Tongue (tissue), 2 donors: ENCODE results near the gene CREG1. TPM values are rescaled to one million over a fixed set of nuclear protein-coding genes. Genes with fewer than 3 reads are reported as not detected.

ENCODE experiments used
- DNase-seq: peaks from one replicate; pipeline ENCODE4 v3.0.0-alpha.2; 2015
- total RNA-seq: library from RNA; depleted of rRNA; stranded (reverse); fragments of >200 nt; gene quantifications from one replicate; pipeline ENCODE4 v1.2.3, GENCODE V29; 2014

CREG1 gene
- total RNA-seq, 1 donor from 2014 or later: 47.0 TPM

DNA sequence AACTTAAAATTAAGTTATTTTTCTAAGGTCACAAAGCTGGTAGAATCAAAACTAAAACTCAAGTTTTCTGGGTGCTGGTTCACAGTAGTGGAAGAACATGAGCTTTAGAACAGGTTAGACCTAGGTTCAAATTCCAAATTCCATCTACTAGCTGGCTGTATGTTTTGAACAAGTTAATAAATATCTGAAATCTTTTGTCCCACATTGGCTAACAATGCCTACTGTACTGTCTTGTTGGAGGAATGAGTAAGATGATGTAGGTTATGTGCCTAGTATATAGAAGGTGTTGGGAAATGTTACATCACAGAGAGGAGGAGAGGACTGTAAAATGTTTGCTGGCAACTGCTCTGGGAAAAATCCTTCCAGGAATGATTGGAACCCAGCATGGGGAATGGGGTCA is 21.2 kb downstream of the CREG1 start:
- no peak for DNase-seq

- DNase-seq: peak; percentile 95
Measured at GRCh38 chr1:167529829-167530474, 23.6 kb downstream of the CREG1 start.

GRCh38 chr1:167528057-167528728 is 25.4 kb downstream of the CREG1 start:
- DNase-seq: no peak

DNA sequence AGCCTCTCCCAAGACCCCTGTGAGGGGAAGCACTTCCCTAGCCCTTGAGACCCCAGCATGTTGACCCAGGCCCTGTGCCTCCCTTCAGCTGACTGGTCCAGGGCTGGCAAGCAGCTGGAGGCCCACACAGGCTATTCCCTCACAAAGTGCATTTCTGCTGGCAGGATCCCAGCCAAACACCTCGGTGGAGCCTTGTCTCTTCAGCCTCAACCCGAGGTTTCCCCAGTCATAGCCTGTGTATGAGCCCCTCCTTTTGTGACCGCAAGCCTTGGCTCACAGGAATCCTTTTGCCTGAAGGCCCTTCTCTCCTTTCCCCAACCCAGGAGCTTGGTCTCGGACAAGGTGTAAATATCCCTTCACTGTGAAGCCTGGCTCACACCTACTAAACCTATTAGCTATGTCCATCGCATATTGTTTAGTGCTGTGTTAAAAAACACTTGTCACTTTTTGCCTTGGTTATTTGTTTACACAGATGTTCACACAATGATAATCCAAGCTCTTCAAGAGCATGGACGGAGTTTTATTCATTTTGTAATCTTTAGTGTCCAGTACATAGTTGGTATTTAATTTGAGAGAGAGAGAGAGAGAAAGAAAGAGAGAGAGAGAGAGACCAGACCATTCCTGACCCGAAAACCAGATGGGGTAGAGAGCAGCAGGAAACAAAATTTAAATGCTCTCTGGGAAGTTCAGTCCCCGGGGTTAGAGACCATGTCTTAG is 26.7 kb downstream of the CREG1 start:
- DNase-seq: no peak

DNA sequence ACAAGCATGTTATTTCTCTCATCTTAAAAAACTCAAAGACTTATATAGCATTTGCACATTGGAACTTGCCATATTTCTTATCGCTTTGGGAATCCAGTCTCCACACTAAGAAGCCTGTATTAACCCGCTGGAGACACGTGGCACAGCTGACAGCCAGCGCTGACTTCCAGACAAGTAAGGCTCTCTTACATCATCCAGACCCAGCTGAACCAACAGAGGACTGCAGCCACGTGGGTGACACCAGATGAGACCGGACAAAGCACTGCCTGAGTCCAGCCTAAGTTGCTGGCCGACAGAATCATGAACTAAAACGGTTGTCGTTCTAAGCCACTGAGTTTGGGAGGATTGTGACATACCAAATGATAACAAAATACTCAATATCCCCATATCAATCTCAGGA is 28.9 kb downstream of the CREG1 start:
- no peak for DNase-seq

- DNase-seq: no peak
Measured at GRCh38 chr1:167522246-167522645, 31.3 kb downstream of the CREG1 start.

- no peak for DNase-seq
Measured at GRCh38 chr1:167520711-167521206, 32.8 kb downstream of the CREG1 start.

- DNase-seq: no peak
Measured at GRCh38 chr1:167518331-167518700, 35.2 kb downstream of the CREG1 start, which contains the start of gene CD247. TSS of gene CD247 (minus strand) at chr1:167518529. CDS start at chr1:167518465, 64 bp downstream.

DNA sequence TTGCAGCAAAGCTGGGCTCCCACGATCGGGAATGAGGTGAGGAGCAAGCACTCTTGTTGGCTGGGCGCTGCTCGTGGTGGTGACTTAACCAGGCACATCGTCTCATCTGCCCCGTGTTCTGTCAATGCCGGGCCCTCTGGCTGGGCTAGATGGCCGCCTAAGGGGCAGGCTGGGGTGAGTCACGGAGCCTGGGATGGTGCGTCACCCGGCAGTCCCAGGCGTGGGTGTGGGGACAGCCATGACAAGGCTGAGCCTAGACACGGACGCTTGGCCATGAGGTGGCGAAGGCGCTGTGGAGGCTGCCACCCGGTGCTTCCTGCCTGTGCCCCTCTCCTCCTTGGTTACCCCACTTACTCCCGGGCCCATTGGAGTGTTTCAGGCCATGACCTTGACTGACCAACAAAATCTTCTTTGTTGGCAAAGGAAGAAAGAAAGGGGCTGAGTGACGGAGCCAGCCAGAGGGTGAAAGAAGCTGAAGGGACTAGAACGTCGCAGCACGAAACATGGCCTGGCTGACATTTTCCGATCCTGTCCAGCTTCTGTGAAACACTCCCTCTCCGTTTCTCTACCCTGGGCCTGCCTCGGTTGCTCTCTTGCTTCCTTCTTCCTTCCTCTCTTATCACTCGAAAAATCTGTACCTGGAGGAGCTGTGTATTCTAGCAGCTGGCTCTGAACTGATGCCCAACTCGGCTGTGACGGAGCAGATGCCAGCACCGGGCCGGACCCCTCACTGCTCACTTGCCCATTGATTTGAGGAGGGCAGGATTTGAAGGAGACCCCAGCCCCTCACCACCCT is 35.8 kb downstream of the CREG1 start:
- DNase-seq: no peak

DNA sequence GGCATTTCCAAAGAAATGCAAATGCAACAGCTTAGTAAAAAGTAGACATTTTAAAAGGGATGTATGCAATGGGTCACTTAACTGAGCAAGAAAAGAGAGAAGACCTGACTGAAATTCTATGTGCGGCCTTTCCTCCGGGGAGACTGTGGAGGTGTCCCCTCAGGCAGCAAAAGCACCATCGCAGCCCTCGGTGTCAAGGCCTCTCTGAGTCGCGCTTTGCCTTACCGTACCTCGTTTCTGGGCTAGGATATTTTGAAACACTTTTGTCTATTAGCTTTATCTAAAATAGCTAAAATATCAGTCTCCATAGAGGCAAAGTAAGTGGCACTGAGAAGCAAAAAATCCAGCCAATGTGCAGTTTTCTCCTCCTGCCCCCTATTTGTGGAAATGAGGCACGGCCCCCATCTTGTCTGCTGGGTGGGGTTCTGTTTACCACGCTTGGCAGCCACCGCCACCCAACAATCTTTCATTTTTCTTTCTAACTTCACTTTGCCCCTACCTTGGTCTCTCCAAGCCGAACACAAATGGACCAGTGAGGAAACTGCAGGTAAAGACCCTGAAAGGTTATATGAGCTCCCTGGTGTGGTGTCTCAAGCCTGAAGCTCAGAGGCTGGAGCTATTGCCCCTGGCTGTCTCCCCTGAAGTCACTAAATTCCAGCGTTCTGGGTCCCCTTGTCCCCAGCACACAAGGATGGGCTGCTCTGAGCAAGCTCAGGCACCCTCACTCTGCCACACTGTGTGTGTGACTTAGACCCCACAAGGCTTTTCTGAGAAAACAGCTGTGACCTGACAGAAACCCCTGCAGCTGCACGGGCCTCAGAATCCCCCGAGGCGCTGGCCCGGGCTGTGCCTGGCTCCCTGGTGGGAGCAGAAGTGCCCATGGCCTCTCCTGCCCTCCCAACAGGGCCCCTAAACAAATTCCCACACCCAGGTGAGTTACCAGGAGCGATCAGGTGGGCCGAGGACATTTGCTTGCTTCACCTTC is 36.9 kb downstream of the CREG1 start:
- no peak for DNase-seq

DNA sequence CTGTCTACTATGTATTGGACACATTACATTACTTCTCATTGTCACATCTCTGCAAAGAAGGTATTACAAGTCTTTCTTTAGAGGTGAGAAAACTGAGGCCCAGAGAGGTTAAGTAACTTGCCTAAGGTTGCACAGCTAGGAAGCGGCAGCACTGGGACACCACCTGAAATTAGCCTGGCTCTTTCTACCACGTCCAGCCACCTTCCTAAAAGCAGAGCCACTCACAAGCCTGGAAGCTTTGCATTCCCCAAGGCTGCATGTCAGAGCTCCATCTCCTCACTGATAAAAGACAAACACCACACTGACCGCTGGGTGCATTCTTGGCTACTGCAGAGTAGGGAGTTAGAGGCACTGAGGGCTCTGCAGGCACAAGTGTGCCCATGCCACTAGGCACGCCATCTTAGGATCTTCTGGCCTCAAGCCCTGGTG is 37.7 kb downstream of the CREG1 start:
- no peak for DNase-seq

- DNase-seq: no peak
Measured at GRCh38 chr1:167515461-167515860, 38.1 kb downstream of the CREG1 start.

DNA sequence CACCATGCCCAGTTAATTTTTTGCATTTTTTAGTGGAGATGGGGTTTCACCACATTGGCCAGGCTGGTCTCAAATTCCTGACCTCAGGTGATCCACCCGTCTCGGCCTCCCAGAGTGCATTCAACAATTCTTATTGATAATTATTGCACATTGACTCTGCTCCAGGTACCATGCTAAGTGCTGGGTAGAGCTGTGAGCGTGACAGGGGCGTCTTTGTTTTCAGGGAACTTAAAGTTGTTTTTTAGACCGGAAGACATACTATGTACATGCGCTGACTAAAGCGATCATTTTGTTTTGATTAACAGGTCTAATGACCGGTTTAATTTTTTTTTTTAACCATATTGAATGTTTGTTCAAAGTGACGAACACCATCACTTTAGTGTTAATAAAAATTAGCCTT is 39.3 kb downstream of the CREG1 start:
- no peak for DNase-seq

DNA sequence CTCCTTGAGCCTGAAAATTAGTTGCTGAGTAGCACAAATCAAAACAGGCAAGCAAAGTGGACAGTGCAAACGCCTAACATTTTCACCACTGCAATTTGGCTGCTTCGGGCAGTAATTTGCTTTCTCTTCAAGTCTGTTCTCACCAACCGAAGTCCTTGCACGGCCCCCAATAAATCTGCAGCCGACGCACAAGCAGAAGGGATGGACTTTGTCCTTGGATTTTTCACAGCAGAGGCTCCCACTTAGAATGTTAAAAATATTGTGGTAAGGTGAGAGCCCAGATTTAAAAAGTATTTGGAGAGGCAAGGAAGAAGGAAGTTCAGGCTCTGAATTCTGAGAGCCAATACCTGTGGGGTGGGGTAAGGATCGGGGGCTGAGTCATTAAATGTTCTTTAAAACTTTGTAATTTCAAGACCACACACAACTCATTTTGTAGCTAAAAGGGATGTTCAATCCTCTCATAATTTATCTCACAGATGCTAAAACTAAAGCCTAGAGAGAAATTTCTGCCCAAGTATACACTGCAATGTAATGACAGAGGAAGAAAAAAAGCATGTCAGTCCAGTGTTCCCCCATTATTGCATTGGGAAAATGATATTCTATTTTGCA is 41.4 kb downstream of the CREG1 start:
- no peak for DNase-seq

GRCh38 chr1:167511374-167511986 is 42.1 kb downstream of the CREG1 start:
- no peak for DNase-seq

GRCh38 chr1:167510881-167511280 is 42.7 kb downstream of the CREG1 start:
- no peak for DNase-seq

DNA sequence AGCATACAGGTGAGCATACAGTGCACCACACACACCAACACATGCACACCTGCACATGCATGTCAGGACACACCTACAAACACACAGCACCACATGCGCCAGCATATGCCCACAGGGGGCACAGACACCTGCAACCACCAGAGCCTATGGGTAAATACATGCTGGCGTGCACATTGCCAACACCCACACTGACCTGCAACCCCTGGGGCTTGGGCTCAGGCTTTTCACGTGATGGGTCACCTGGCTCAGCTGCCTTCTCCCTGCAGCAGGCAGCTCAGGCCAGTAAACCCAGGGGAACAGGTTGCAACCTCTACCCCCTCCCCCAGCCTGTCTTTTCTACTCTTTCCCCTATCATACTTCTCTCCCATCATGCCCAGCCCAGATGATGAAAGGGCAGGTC is 43.3 kb downstream of the CREG1 start:
- DNase-seq: no peak

DNA sequence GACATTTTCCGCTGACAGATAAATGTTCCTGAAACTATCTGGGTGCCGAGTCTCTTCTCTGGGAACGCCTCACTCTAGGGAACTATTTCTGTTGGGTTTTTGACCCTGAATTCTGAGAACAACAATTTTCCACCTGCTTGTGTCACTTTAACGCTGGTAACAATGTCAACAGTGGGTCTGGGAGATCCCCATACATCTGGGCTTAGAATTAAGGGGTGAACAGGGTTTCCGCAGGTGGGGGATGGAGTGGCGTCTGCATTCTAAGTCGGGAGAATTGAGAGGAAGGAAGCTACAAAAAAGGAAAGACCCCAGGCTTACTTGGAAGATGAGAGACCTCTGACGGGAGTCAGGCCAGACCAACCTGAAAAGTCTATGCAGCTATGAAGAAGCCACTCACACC is 44.0 kb downstream of the CREG1 start:
- DNase-seq: no peak

GRCh38 chr1:167507719-167508118 is 45.8 kb downstream of the CREG1 start:
- DNase-seq: no peak

DNA sequence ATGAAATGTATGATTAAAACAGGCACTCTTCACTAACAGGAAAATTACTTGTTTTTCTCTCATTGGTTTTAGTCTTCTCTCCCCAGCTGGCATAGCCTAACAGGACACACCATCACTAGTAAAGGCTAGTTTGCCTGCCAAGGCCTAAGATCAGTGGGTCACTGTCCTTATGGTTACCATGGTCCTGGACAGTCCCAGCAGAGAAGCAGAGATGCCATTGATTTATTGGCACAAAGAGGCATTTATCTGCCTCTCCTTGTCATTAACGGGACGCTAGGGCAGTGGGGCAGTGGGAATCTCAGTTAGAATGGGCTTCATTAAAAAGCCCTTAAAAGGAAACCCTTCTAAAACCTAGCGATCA is 49.1 kb downstream of the CREG1 start:
- no peak for DNase-seq
